Lower lobe of right lung (tissue), 2 donors: Measurements from ENCODE around the gene HOXD8. TPM values are rescaled to one million over a fixed set of nuclear protein-coding genes. Genes with fewer than 3 reads are reported as not detected.

ENCODE experiments used
- ATAC-seq, 2 donors: fragments of 200-7000 bp; cut with Tn5 transposase; one replicate each; pipeline ENCODE4 v1.9.1; 2020 to 2022; ENCODE audit warnings: mild to moderate bottlenecking in 2 of 2, moderate library complexity in 2 of 2
- DNase-seq: peaks from one replicate; pipeline ENCODE4 v3.0.0-alpha.2; 2020
- H3K27ac ChIP-seq: fragments of 200-600 bp; one replicate; pipeline ENCODE4 v1.8.0; 2022
- H3K27me3 ChIP-seq: fragments of 200-600 bp; one replicate; pipeline ENCODE4 v1.8.0; 2022; ENCODE audit warnings: low read depth
- H3K36me3 ChIP-seq: fragments of 200-600 bp; one replicate; pipeline ENCODE4 v1.8.0; 2022; ENCODE audit warnings: mild to moderate bottlenecking
- H3K4me1 ChIP-seq: fragments of 200-600 bp; one replicate; pipeline ENCODE4 v1.8.0; 2022
- H3K4me3 ChIP-seq: fragments of 200-600 bp; one replicate; pipeline ENCODE4 v1.8.0; 2022; ENCODE audit warnings: mild to moderate bottlenecking
- H3K9me3 ChIP-seq: fragments of 200-600 bp; one replicate; pipeline ENCODE4 v1.8.0; 2022
- CTCF ChIP-seq: fragments of 200-600 bp; IDR thresholded peaks from one replicate; pipeline ENCODE4 v1.8.0; 2022; ENCODE audit warnings: antibody characterized with exemption, mild to moderate bottlenecking
- intact Hi-C: fragments of 100-400 bp; cut with DNase I; formaldehyde crosslinking; loops from one replicate; pipeline ENCODE4 v1.11.0; 2022
- total RNA-seq: library from RNA; stranded (reverse); fragmentation: NEBNext Ultra II Directional; extraction: Animal tissue kit (Norgen Biotek cat#: 25700); gene quantifications from one replicate; pipeline ENCODE4 v1.2.1, GENCODE V29; 2021
- donor health status: DM: no; HTN: yes; CAD: no; lungs with severe emphysema.

Gene HOXD8
- total RNA-seq, 1 donor from 2014 or later = 2.3 TPM

GRCh38 chr2:176102309-176102866, 27.1 kb upstream of the HOXD8 start:
- Histone ChIP-seq H3K9me3 (no peaks in the 10 kb centered on the region), H3K27me3 (peaks cover 99% of the 10 kb centered on the region), H3K27ac (no peak overlapping the region), H3K4me1 (peaks cover 29% of the 10 kb centered on the region), H3K36me3 (no peaks in the 10 kb centered on the region), H3K4me3 (no peak overlapping the region)
- DNase-seq = no peak
- ATAC-seq = no peak
- no peak for TF ChIP-seq CTCF
- intact Hi-C loops = no loop called here

- intact Hi-C loops = no loop called here
- Histone ChIP-seq H3K27me3 (peaks cover 98% of the 10 kb centered on the region), H3K4me1 (peaks cover 23% of the 10 kb centered on the region), H3K4me3 (no peak overlapping the region), H3K9me3 (no peaks in the 10 kb centered on the region), H3K36me3 (no peaks in the 10 kb centered on the region), H3K27ac (no peak overlapping the region)
- DNase-seq = no peak
- no peak for TF ChIP-seq CTCF
- no peak for ATAC-seq
These were observed 26.3 kb upstream of the HOXD8 start for GRCh38 chr2:176103194-176103593.

GRCh38 chr2:176103742-176104315, 25.7 kb upstream of the HOXD8 start:
- DNase-seq = no peak
- intact Hi-C loops = no loop called here
- Histone ChIP-seq H3K36me3 (no peaks in the 10 kb centered on the region), H3K4me3 (no peak overlapping the region), H3K4me1 (peaks cover 25% of the 10 kb centered on the region), H3K27ac (no peak overlapping the region), H3K9me3 (no peaks in the 10 kb centered on the region), H3K27me3 (peaks cover 98% of the 10 kb centered on the region)
- TF ChIP-seq CTCF = no peak
- ATAC-seq = no peak

GRCh38 chr2:176104316-176105077, 25.0 kb upstream of the HOXD8 start:
- TF ChIP-seq CTCF = no peak
- no peak for DNase-seq
- Histone ChIP-seq H3K4me1 (peaks cover 29% of the 10 kb centered on the region), H3K27me3 (peaks cover 98% of the 10 kb centered on the region), H3K9me3 (no peaks in the 10 kb centered on the region), H3K36me3 (no peaks in the 10 kb centered on the region), H3K4me3 (no peak overlapping the region), H3K27ac (no peak overlapping the region)
- intact Hi-C loops = no loop called here
- ATAC-seq = no peak

- DNase-seq (no peak), ATAC-seq (no peak)
- TF ChIP-seq CTCF = no peak
- intact Hi-C loops = no loop called here
- Histone ChIP-seq H3K36me3 (no peaks in the 10 kb centered on the region), H3K4me3 (no peak overlapping the region), H3K27ac (no peak overlapping the region), H3K4me1 (peaks cover 29% of the 10 kb centered on the region), H3K9me3 (no peaks in the 10 kb centered on the region), H3K27me3 (peaks cover 98% of the 10 kb centered on the region)
These were observed 24.3 kb upstream of the HOXD8 start for GRCh38 chr2:176105078-176105729.
